Heart left ventricle (tissue), 16 donors: ENCODE results near the gene SGK1. TPM values are rescaled to one million over a fixed set of nuclear protein-coding genes. Genes with fewer than 3 reads are reported as not detected.
"Not testable (repeated sequence)": the region's sequence is repeated elsewhere in the genome, so short reads cannot be mapped to it uniquely, and the experiment has no call there.

ENCODE experiments used
- ATAC-seq, 4 donors: fragments of 200-7000 bp; cut with Tn5 transposase; one replicate each; pipeline ENCODE4 v1.9.1; 2020 to 2022; ENCODE audit warnings: moderate library complexity in 4 of 4, mild to moderate bottlenecking in 3 of 4, moderate number of reproducible peaks in 1 of 4
- DNase-seq, 5 donors: peaks; one replicate each; pipeline ENCODE4 v3.0.0-alpha.2; 2020
- H3K27ac ChIP-seq, 12 donors: fragments of 200-600 bp; sonication (generic) in 4 of 12; one replicate each; pipeline versions ENCODE4 v1.5.0 to v1.8.0; 2016 to 2022; ENCODE audit warnings: mild to moderate bottlenecking in 2 of 12
- H3K27me3 ChIP-seq, 9 donors: fragments of 200-600 bp; sonication (generic) in 2 of 9; one replicate each; pipeline versions ENCODE4 v1.5.1 to v1.8.0; 2016 to 2022; ENCODE audit warnings: mild to moderate bottlenecking in 3 of 9
- H3K36me3 ChIP-seq, 9 donors: fragments of 200-600 bp; sonication (generic) in 2 of 9; one replicate each; pipeline versions ENCODE4 v1.5.0 to v1.8.0; 2018 to 2022; ENCODE audit warnings: mild to moderate bottlenecking in 2 of 9
- H3K4me1 ChIP-seq, 12 donors: fragments of 200-600 bp; sonication (generic) in 4 of 12; one replicate each; pipeline versions ENCODE4 v1.5.0 to v1.8.0; 2016 to 2022; ENCODE audit warnings: mild to moderate bottlenecking in 3 of 12
- H3K4me3 ChIP-seq, 12 donors: fragments of 200-600 bp; sonication (generic) in 4 of 12; one replicate each; pipeline versions ENCODE4 v1.5.0 to v1.8.0; 2017 to 2022; ENCODE audit warnings: mild to moderate bottlenecking in 9 of 12, moderate library complexity in 4 of 12
- H3K9me3 ChIP-seq, 12 donors: fragments of 200-600 bp; sonication (generic) in 4 of 12; one replicate each; pipeline versions ENCODE4 v1.5.0 to v1.8.0; 2016 to 2022; ENCODE audit warnings: mild to moderate bottlenecking in 1 of 12
- CTCF ChIP-seq, 12 donors: fragments of 200-600 bp; sonication (generic) in 4 of 12; IDR thresholded peaks; one replicate each; pipeline versions ENCODE4 v1.5.0 to v1.8.0; 2018 to 2022; ENCODE audit warnings: antibody characterized with exemption in 12 of 12, mild to moderate bottlenecking in 5 of 12
- POLR2A ChIP-seq, 2 donors: fragments of 450-650 bp; IDR thresholded peaks; one replicate each; pipeline ENCODE4 v1.6.1; 2017; ENCODE audit warnings: antibody characterized with exemption in 2 of 2, mild to moderate bottlenecking in 2 of 2, moderate library complexity in 2 of 2
- WGBS, 4 donors: extraction: QIAGEN DNeasy Blood & Tissue Kit in 2 of 4; methylation state at CpG; one replicate each; pipeline versions ENCODE4 v1.1.5 to v1.1.7; 2013 to 2018; 5-methylcytosine and 5-hydroxymethylcytosine counted together
- intact Hi-C, 10 donors: fragments of 100-400 bp; cut with DNase I; formaldehyde crosslinking; loops; one replicate each; pipeline versions ENCODE4 v1.11.1 to v1.14.2; 2022
- polyA plus RNA-seq, 2 donors: library from polyadenylated mRNA; stranded (reverse); fragments of 200-250 nt; gene quantifications; one replicate each; pipeline ENCODE4 v1.2.3, GENCODE V29; 2013
- total RNA-seq, 9 donors: library from RNA; depleted of rRNA in 2 of 9; stranded (reverse); fragments of >200 nt in 2 of 9; fragmentation: NEBNext Ultra II Directional in 3 of 9; extraction: Animal tissue kit (Norgen Biotek cat#: 25700) in 3 of 9; gene quantifications; one replicate each; pipeline versions ENCODE4 v1.1.0 to v1.2.4, GENCODE V29; 2016 to 2023
- donor health status: ischemic (EF 13 %, LVEDD 7.1; RV severe dilation, severe dysfunction).
- donor health status: healthy with polysubstance abuse.
- donor health status: DM: no; HTN: yes; CAD: no.
- donor health status: DM: no; HTN: no; CAD: no.
- donor health status: ischemic (EF 25% LVEDD 6.9; RV normal size, moderate dysfunction).
- donor health status: ischemic (EF 25% LVEDD 5.7; RV mildly dilated, moderate dysfunction).
- donor health status: healthy.
- donor health status: DM: yes; HTN: yes; CAD: no.
- donor health status: ischemic (EF 35%, LVEDD 5.7; RV mildly dilated, moderate dysfunction).
- donor health status: nonischemic (EF 11% LVEDD 7.7; RV severe dilation, severe dysfunction).
- donor health status: DM: yes; HTN: yes; CAD: no.
- donor health status: PGD.
- donor health status: ischemic (EF 29% LVEDD 5.4; RV normal size, mild dysfunction).
- donor health status: nonischemic (EF 23%, LVEDD 6.1; RV moderate dilation, normal function).

Gene SGK1
- total and polyA plus RNA-seq, 11 donors: 17.7 to 118 (median 56.7) TPM

GRCh38 chr6:134261766-134262165 lies 56.1 kb downstream of the SGK1 start:
- WGBS, 4 donors: 82 to 88% (median 87%) methylated on average over 5 of the region's 5 CpGs
- no peaks in the 10 kb centered on the region for H3K27me3 ChIP-seq
- no peaks in the 10 kb centered on the region for H3K36me3 ChIP-seq
- no peak for TF ChIP-seq POLR2A (IDR thresholded peaks at IDR 0.05)
- no peak for TF ChIP-seq CTCF (IDR thresholded peaks at IDR 0.05)
- no peak for DNase-seq
- H3K27ac ChIP-seq: no peak overlapping the region
- intact Hi-C loops: no loop called here
- H3K9me3 ChIP-seq: no peaks in the 10 kb centered on the region
- ATAC-seq: no peak
- H3K4me1 ChIP-seq: no peaks in the 10 kb centered on the region
- H3K4me3 ChIP-seq: no peak overlapping the region

GRCh38 chr6:134258849-134259306 lies 59.0 kb downstream of the SGK1 start:
- 95 to 98% (median 97%) methylated on average over 3 of the region's 3 CpGs for WGBS, 4 donors
- intact Hi-C loops: no loop called here
- no peaks in the 10 kb centered on the region for H3K36me3 ChIP-seq

GRCh38 chr6:134257516-134257915 lies 60.4 kb downstream of the SGK1 start:
- intact Hi-C loops: no loop called here
- Histone ChIP-seq H3K4me3 (no peak overlapping the region), H3K9me3 (no peaks in the 10 kb centered on the region), H3K4me1 (peaks cover 0 to 3% (median 0%) of the 10 kb centered on the region in 12 donors), H3K36me3 (no peaks in the 10 kb centered on the region), H3K27ac (no peak overlapping the region), H3K27me3 (no peaks in the 10 kb centered on the region)
- TF ChIP-seq CTCF (IDR thresholded peaks at IDR 0.05) (no peak), POLR2A (IDR thresholded peaks at IDR 0.05) (no peak)
- DNase-seq: no peak
- no peak for ATAC-seq
- WGBS, 4 donors: 74 to 91% (median 90%) methylated on average over 3 of the region's 3 CpGs

More at GRCh38 chr6:134258849-134259306, 59.0 kb downstream of the SGK1 start:
- no peak for ATAC-seq
- Histone ChIP-seq H3K27ac (no peak overlapping the region), H3K4me3 (no peak overlapping the region), H3K4me1 (no peaks in the 10 kb centered on the region), H3K27me3 (no peaks in the 10 kb centered on the region), H3K9me3 (no peaks in the 10 kb centered on the region)
- no peak for TF ChIP-seq POLR2A (IDR thresholded peaks at IDR 0.05)
- no peak for TF ChIP-seq CTCF (IDR thresholded peaks at IDR 0.05)
- no peak for DNase-seq

- intact Hi-C loops: no loop called here
- peaks cover 0 to 3% (median 0%) of the 10 kb centered on the region in 12 donors for H3K4me1 ChIP-seq
- WGBS, 4 donors: 96 to 99% (median 97%) methylated on average over 8 of the region's 8 CpGs
- no peak overlapping the region for H3K27ac ChIP-seq
- DNase-seq: no peak
- TF ChIP-seq CTCF (IDR thresholded peaks at IDR 0.05) (no peak), POLR2A (IDR thresholded peaks at IDR 0.05) (no peak)
- H3K36me3 ChIP-seq: no peaks in the 10 kb centered on the region
- H3K27me3 ChIP-seq: no peaks in the 10 kb centered on the region
- no peaks in the 10 kb centered on the region for H3K9me3 ChIP-seq
- ATAC-seq: no peak
- no peak overlapping the region for H3K4me3 ChIP-seq
Observed at GRCh38 chr6:134256862-134257261, 61.0 kb downstream of the SGK1 start.

GRCh38 chr6:134255280-134255679 lies 62.6 kb downstream of the SGK1 start:
- H3K9me3 ChIP-seq, H3K27ac ChIP-seq, H3K36me3 ChIP-seq, ATAC-seq, H3K4me3 ChIP-seq, DNase-seq, H3K27me3 ChIP-seq, intact Hi-C loops: not testable (repeated sequence)
- peaks cover 0 to 12% (median 6%) of the 10 kb centered on the region in 12 donors for H3K4me1 ChIP-seq
- WGBS, 4 donors: 93 to 100% (median 98%) methylated on average over 2 of the region's 2 CpGs
